Cardiac fibroblast (primary cell): Measurements from ENCODE around the gene SNX13.
"Not testable (repeated sequence)": the region's sequence is repeated elsewhere in the genome, so short reads cannot be mapped to it uniquely, and the experiment has no call there.

Experiments
- DNase-seq, 2 donors: peaks; one replicate each; pipeline versions ENCODE4 v3.0.0 to v3.0.0-alpha.2; 2010; ENCODE audit warnings: low read depth in 2 of 2
- H3K4me3 ChIP-seq, 2 donors: replicated peaks in 1 of 2; 1 replicate in 1 of 2; 2 replicates in 1 of 2; pipeline ENCODE4 v1.5.1; 2011; ENCODE audit warnings: low read depth in 2 of 2, low read length in 2 of 2, mild to moderate bottlenecking in 2 of 2, moderate library complexity in 1 of 2
- TF ChIP-seq, protein P1 (sequence below): IDR thresholded peaks from one replicate; pipeline ENCODE4 v1.5.1; 2011; ENCODE audit warnings: low read depth, mild to moderate bottlenecking, low read length, inconsistent platforms

SNX13 gene

DNA sequence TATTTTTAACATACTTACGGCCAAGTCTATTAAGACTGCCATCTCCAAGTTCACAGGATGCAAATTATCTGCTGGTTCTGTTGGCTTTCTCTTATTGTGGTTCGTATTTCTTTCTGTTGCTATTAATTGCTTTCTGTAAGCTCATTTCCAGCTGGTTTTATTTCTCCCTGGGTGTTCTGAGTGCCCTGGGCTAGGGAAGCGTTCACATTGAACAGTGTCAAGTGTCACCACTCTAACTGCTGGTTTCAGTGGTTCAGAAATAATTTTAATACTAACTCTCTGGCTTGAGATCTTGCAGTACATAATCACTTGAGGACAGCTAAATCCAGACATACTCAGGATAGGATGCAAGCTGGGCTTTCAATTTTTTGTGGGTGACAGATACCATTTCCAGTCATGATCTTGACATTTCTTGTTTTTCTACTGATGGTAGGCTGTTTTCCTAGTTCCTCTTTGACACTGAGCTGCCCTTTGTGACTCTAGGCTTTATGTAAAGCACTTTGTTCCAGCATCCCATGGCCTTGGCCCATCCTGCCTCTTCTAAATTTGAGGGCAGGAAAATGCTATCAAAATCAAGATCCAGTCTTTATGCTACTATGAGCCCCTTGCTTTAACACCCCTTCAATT is 117.6 kb downstream of the SNX13 start:
- TF ChIP-seq, protein P1, sequence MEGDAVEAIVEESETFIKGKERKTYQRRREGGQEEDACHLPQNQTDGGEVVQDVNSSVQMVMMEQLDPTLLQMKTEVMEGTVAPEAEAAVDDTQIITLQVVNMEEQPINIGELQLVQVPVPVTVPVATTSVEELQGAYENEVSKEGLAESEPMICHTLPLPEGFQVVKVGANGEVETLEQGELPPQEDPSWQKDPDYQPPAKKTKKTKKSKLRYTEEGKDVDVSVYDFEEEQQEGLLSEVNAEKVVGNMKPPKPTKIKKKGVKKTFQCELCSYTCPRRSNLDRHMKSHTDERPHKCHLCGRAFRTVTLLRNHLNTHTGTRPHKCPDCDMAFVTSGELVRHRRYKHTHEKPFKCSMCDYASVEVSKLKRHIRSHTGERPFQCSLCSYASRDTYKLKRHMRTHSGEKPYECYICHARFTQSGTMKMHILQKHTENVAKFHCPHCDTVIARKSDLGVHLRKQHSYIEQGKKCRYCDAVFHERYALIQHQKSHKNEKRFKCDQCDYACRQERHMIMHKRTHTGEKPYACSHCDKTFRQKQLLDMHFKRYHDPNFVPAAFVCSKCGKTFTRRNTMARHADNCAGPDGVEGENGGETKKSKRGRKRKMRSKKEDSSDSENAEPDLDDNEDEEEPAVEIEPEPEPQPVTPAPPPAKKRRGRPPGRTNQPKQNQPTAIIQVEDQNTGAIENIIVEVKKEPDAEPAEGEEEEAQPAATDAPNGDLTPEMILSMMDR = no peak
- no peak overlapping the region for H3K4me3 ChIP-seq
- DNase-seq = no peak

DNA sequence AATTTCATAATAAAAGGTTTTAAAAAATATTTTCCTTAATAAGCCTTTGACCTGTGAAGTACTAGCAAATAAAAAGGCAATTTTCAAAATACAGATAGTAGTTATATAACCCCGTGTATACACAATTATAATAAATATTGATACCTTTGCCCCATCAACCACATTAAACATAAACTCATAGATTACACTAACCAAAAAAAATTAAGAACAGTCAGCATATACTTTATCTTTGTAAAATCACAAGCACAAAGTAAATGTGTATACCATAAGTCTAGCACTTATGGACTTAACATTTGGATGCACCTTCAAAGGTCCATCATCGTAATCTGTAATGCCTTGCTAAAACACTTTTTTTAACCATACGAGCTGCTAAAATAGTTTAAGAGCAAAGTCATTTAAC is 123.4 kb downstream of the SNX13 start:
- no peak overlapping the region for H3K4me3 ChIP-seq
- no peak for DNase-seq
- TF ChIP-seq, protein P1 = no peak

DNA sequence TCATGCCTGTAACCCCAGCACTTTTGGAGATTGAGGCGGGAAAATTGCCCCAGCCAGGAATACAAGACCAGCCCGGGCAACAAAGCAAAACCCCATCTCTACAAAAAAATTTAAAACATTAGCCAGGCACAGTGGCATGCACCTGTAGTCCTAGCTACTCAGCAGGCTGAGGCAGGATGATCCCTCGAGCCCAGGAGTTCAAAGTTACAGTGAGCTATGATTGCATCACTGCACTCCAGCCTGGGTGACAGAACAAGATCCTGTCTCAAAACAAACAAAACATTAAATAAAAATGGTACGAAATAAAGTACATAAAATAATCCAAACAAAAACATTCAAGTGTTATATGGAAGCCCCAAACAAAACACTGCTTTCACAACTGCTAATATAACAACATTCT is 125.0 kb downstream of the SNX13 start:
- no peak overlapping the region for H3K4me3 ChIP-seq
- no peak for DNase-seq
- TF ChIP-seq, protein P1 = no peak

DNA sequence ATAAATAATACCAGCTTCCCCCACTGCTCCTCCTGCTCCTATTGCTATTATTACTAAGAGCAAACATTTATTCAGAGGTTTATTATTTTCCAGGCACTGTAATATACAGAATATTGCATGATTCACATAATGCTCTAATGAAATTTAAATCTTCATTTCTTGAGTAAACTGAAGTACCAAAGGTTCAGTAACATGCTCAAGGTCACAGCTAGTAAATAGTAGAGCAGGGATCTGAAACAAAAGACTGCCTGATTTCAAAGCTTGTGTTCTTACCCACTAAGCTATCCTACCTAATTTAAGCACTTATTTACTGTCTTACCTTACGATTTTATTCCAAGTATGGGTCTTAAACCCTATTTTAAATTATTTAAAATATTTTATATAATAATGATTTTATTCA is 126.2 kb downstream of the SNX13 start:
- no peak overlapping the region for H3K4me3 ChIP-seq
- TF ChIP-seq, protein P1 = no peak
- no peak for DNase-seq

DNA sequence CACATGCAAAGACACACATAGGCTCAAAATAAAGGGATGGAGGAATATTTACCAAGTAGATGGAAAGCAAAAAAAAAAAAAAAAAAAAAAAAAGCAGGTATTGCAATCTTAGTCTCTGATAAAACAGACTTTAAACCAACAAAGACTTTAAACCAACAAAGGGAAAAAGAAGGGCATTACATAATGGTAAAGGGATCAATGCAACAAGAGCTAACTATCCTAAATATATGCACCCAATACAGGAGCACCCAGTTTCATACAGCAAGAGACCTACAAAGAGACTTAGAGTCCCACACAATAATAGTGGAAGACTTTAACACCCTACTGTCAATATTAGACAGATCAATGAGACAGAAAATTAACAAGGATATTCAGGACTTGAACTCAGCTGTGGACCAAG is 131.1 kb downstream of the SNX13 start:
- DNase-seq, H3K4me3 ChIP-seq: not testable (repeated sequence)

DNA sequence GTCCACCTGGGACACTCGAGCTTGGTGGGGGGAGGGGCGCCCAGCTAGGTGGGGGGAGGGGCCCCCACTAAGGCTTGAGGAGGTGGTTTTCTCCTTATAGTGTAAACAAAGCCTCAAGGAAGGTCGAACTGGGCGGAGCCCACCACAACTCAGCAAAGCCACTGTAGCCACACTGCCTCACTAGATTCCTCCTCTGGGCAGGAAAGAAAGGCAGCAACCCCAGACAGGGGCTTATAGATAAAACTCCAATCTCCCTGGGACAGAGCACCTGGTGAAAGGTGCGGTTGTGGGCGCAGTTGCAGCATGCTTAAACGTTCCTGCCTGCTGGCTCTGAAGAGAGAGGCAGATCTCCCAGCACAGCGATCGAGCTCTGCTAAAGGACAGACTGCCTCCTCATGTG is 133.1 kb downstream of the SNX13 start:
- no peak for DNase-seq
- H3K4me3 ChIP-seq = no peak overlapping the region
- TF ChIP-seq, protein P1 = no peak

DNA sequence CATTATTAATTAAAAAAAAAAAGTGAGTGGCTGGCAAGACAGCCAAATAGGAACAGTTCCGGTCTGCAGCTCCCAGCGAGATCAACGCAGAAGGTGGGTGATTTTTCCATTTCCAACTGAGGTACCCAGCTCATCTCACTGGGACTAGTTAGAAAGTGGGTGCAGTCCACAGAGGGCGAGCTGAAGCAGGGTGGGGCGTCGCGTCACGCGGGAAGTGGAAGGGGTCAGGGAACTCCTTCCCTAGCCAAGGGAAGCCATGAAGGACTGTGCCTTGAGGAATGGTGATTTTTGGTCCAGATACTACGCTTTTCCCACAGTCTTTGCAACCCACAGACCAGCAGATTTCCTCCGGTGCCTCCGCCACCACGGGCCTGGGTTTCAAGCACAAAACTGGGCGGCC is 133.7 kb downstream of the SNX13 start:
- no peak for DNase-seq
- no peak overlapping the region for H3K4me3 ChIP-seq
- TF ChIP-seq, protein P1 = no peak
